ENCODE results near the gene DCXR. TPM values are rescaled to one million over a fixed set of nuclear protein-coding genes. Genes with fewer than 3 reads are reported as not detected.

The DCXR gene
- total RNA-seq, 1 experiment from 2014 or later = 120 TPM

DNA sequence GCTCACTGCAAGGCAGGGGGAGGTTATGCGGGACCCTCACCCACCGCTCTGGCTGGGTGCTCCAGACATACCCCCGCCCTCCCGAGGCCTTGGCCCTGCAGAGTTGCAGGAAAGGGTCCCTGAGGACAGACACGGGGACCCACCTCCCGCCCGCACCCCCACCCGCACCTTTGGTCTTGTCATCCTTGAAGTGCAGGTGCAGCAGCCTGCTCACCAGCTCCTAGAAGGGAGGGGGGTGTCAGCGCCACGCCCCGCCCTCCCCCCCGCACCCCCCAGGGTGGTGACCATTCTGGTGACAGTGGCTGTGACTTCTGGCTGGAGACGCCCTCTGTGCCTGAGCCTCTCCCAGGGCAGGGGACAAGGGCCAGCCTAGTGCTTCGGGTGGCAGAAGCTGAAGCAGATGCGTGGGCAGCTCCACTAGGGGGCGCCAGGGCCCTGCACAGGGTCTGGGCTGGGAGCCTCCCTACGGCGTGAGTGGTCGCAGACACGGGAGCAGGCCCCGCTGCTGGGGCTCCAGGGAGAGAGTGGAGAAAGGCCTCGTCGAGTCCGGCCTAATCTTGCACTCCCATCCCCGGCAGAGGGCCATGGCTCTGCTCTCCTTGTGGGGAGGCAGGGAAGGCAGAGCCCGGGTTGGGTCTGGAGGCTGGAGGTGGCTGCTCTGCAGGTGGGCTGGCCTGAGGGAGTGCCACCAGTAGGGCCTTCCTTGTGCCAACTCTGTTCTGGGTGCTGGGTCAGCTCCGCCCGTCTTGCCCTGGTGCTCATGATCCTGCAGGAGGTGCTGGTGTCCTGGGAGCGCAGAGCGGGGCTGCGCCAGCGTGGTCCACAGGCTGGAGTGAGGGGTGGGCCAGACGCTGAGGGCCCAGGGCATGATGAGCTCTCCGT is 17.6 kb downstream of the DCXR start:
- BruUV-seq (replicated peaks) = no TSS peak
- Histone ChIP-seq H3K9me2 (ENCODE audit: insufficient read depth) (no peaks in the 10 kb centered on the region), H3K36me3 (ENCODE audit: low read depth) (no peaks in the 10 kb centered on the region), H3K4me1 (replicated peaks; ENCODE audit: insufficient read depth) (peaks cover 6% of the 10 kb centered on the region; the same call in 1 of the 2 replicates), H3K79me2 (ENCODE audit: low read depth) (peaks cover 11% of the 10 kb centered on the region; the same call in 1 of the 2 replicates), H3K27ac (no peak overlapping the region), H3K27me3 (ENCODE audit: insufficient read depth, low read depth) (no peaks in the 10 kb centered on the region), H3F3A (ENCODE audit: insufficient read depth, low read depth) (peaks cover 6% of the 10 kb centered on the region; the same call in 1 of the 2 replicates), H2AFZ (no peak overlapping the region), H3K4me3 (no peak overlapping the region), H3K4me2 (no peak overlapping the region), H3K9me3 (ENCODE audit: insufficient read depth, low read depth) (no peaks in the 10 kb centered on the region), H4K20me1 (ENCODE audit: insufficient read depth) (peaks cover 5% of the 10 kb centered on the region; the same call in 1 of the 2 replicates)
- no peak for TF ChIP-seq EZH2 (IDR thresholded peaks at IDR 0.05; ENCODE audit: low read depth)
- TF ChIP-seq, protein P1, sequence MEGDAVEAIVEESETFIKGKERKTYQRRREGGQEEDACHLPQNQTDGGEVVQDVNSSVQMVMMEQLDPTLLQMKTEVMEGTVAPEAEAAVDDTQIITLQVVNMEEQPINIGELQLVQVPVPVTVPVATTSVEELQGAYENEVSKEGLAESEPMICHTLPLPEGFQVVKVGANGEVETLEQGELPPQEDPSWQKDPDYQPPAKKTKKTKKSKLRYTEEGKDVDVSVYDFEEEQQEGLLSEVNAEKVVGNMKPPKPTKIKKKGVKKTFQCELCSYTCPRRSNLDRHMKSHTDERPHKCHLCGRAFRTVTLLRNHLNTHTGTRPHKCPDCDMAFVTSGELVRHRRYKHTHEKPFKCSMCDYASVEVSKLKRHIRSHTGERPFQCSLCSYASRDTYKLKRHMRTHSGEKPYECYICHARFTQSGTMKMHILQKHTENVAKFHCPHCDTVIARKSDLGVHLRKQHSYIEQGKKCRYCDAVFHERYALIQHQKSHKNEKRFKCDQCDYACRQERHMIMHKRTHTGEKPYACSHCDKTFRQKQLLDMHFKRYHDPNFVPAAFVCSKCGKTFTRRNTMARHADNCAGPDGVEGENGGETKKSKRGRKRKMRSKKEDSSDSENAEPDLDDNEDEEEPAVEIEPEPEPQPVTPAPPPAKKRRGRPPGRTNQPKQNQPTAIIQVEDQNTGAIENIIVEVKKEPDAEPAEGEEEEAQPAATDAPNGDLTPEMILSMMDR (conservative IDR thresholded peaks at IDR 0.05) = peak; percentile 72
- intact Hi-C loops (cut with micrococcal nuclease; ENCODE audit: unreplicated experiment) = loop anchor here (5.0 kb wide), 1 partner anchor 338 kb away; the partner anchor contains the start of genes ARL16 and HGS
- POLR2A ChIA-PET (ENCODE audit: unreplicated experiment) = interaction anchor here (0.7 kb wide), 1 partner anchor 11 kb away, joined by 13 read pairs; no protein-coding TSS in a partner anchor
- CTCF ChIA-PET = interaction anchor here (0.6 to 3.2 kb wide), 10 partner anchors 18 to 304 kb away, joined by 3 to 18 read pairs (median 5); partner anchors contain the start of genes DCXR, MAFG and NOTUM
- peak in 1 of 2 experiments; percentile 58 for DNase-seq

DNA sequence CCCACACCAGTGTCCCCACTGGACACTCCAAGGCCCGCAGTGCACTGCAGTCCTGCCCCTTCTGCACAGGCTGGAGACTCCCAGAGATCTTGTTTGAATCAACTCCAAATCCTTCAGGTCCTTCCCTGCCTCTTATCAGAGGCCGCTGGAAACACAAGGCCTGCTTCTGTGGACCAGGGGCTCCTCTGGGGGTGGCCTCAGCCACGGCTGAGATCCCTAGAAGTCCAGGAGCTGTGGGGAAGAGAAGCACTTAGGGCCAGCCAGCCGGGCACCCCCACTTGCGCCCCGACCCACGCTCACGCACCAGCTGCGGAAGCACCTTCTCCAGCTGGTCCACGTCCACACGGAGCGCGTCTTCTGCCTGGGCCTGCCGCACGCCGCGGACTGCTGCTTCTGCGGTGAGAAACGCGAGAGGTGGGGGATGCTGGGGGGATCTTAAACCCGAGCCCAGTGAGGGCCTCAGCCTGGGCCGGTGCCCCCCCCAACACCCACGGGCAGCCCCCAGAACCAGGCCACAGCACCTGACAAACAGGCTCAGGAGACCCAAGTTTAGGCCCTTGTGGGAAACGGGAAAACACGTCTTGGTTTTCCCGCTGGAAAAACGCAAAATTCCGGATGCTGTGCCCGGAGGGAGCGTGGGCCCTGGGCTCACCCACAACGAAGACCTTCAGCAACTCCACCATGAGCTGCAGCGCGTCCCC is 18.4 kb downstream of the DCXR start:
- Histone ChIP-seq H3K9me2 (ENCODE audit: insufficient read depth) (no peaks in the 10 kb centered on the region), H3K27me3 (ENCODE audit: insufficient read depth, low read depth) (no peaks in the 10 kb centered on the region), H3K36me3 (ENCODE audit: low read depth) (no peaks in the 10 kb centered on the region), H3F3A (ENCODE audit: insufficient read depth, low read depth) (peaks cover 6% of the 10 kb centered on the region; the same call in 1 of the 2 replicates), H2AFZ (no peak overlapping the region), H3K9me3 (ENCODE audit: insufficient read depth, low read depth) (no peaks in the 10 kb centered on the region), H3K4me1 (replicated peaks; ENCODE audit: insufficient read depth) (peaks cover 5% of the 10 kb centered on the region; the same call in 1 of the 2 replicates), H3K79me2 (ENCODE audit: low read depth) (peaks cover 11% of the 10 kb centered on the region; the same call in 1 of the 2 replicates), H4K20me1 (ENCODE audit: insufficient read depth) (peaks cover 5% of the 10 kb centered on the region; the same call in 1 of the 2 replicates), H3K27ac (no peak overlapping the region), H3K4me2 (no peak overlapping the region), H3K4me3 (no peak overlapping the region)
- intact Hi-C loops (cut with micrococcal nuclease; ENCODE audit: unreplicated experiment) = no loop called here
- TF ChIP-seq, protein P1 (conservative IDR thresholded peaks at IDR 0.05) = no peak
- no peak for TF ChIP-seq EZH2 (IDR thresholded peaks at IDR 0.05; ENCODE audit: low read depth)
- BruUV-seq (replicated peaks) = TSS peak; percentile 23
- CTCF ChIA-PET = interaction anchor here (0.8 to 1.5 kb wide), 3 partner anchors 19 to 57 kb away, joined by 3 to 4 read pairs (median 4); partner anchors contain the start of gene DCXR
- POLR2A ChIA-PET (ENCODE audit: unreplicated experiment) = no interaction called here
- DNase-seq = no peak
